GM21390 (cell line): ENCODE results near the gene SP7.

Source experiments
- ATAC-seq: cut with Tn5 transposase; IDR thresholded peaks from one replicate; pipeline ENCODE4 v1.9.1; 2021; ENCODE audit not compliant: unreplicated experiment

SP7 gene

GRCh38 chr12:53279283-53279869 is 56.8 kb downstream of the SP7 start:
- no peak for ATAC-seq

- no peak for ATAC-seq
These were observed 58.2 kb downstream of the SP7 start for GRCh38 chr12:53277981-53278380.
